Lung (tissue), 12 donors: Measurements from ENCODE around the gene TAB2. TPM values are rescaled to one million over a fixed set of nuclear protein-coding genes. Genes with fewer than 3 reads are reported as not detected.
A peak's percentile ranks its signal among the peaks of the same experiment; 100 is the strongest.

Source experiments
- ATAC-seq: fragments of 200-7000 bp; cut with Tn5 transposase; one replicate; pipeline ENCODE4 v1.9.1; 2020; ENCODE audit warnings: moderate number of reproducible peaks; ENCODE audit not compliant: insufficient read depth, low FRiP score
- DNase-seq, 3 donors: peaks; one replicate each; pipeline ENCODE4 v3.0.0-alpha.2; 2013 to 2017
- H3K27ac ChIP-seq, 2 donors: one replicate each; pipeline ENCODE4 v1.5.1; 2013; ENCODE audit warnings: mild to moderate bottlenecking in 2 of 2, moderate library complexity in 2 of 2, control low read depth in 1 of 2, inconsistent platforms in 1 of 2, low read depth in 1 of 2, low read length in 1 of 2
- H3K27me3 ChIP-seq, 3 donors: one replicate each; pipeline ENCODE4 v1.5.1; 2013; ENCODE audit warnings: low read length in 2 of 3; ENCODE audit not compliant: control insufficient read depth in 3 of 3, insufficient read depth in 3 of 3
- H3K36me3 ChIP-seq, 4 donors: one replicate each; pipeline ENCODE4 v1.5.1; 2013; ENCODE audit warnings: low read length in 4 of 4, mild to moderate bottlenecking in 1 of 4, moderate library complexity in 1 of 4; ENCODE audit not compliant: control insufficient read depth in 4 of 4, insufficient read depth in 4 of 4
- H3K4me1 ChIP-seq, 5 donors: one replicate each; pipeline ENCODE4 v1.5.1; 2013; ENCODE audit warnings: low read length in 5 of 5, mild to moderate bottlenecking in 2 of 5, moderate library complexity in 1 of 5; ENCODE audit not compliant: control insufficient read depth in 5 of 5, insufficient read depth in 5 of 5
- H3K4me3 ChIP-seq: one replicate; pipeline ENCODE4 v1.5.1; 2013; ENCODE audit warnings: mild to moderate bottlenecking, control low read depth, moderate library complexity
- H3K9ac ChIP-seq, 2 donors: one replicate each; pipeline ENCODE4 v1.5.1; 2013; ENCODE audit warnings: low read length in 2 of 2, control low read depth in 1 of 2; ENCODE audit not compliant: insufficient read depth in 1 of 2
- H3K9me3 ChIP-seq, 4 donors: one replicate each; pipeline ENCODE4 v1.5.1; 2013; ENCODE audit warnings: low read length in 3 of 4, mild to moderate bottlenecking in 1 of 4, moderate library complexity in 1 of 4; ENCODE audit not compliant: control insufficient read depth in 4 of 4, insufficient read depth in 3 of 4
- CTCF ChIP-seq: IDR thresholded peaks from 2 replicates; pipeline ENCODE4 v1.5.1; 2012; ENCODE audit warnings: mild to moderate bottlenecking; ENCODE audit errors: control extremely low read depth, extremely low read depth
- WGBS, 2 donors: extraction: QIAGEN DNeasy Blood & Tissue Kit; methylation state at CpG; one replicate each; pipeline ENCODE4 v1.1.7; 2013; 5-methylcytosine and 5-hydroxymethylcytosine counted together
- polyA plus RNA-seq, 2 donors: library from polyadenylated mRNA; stranded (reverse); fragments of 200-250 nt; gene quantifications; one replicate each; pipeline ENCODE4 v1.2.1, GENCODE V29; 2013
- total RNA-seq, 2 donors: library from RNA; depleted of rRNA in 1 of 2; stranded (reverse); fragments of >200 nt in 1 of 2; gene quantifications; one replicate each; pipeline ENCODE4 v1.2.1, GENCODE V29; 2014 to 2021
- donor health status: control.
- donor health status: control.
- donor health status: Bipolar disorder and iron deficiency.
- donor health status: healthy.
- donor health status: DM: yes; HTN: yes; CAD: no.

TAB2 gene
- total and polyA plus RNA-seq, 4 donors = 15.8 to 75.9 (median 33.2) TPM

- Histone ChIP-seq H3K4me1 (peaks cover 0 to 26% (median 2%) of the 10 kb centered on the region in 5 donors), H3K27ac (peak overlapping the region in 1 of 2 donors; percentile 94), H3K9me3 (no peaks in the 10 kb centered on the region), H3K27me3 (peaks cover 0 to 2% (median 0%) of the 10 kb centered on the region in 3 donors), H3K36me3 (no peaks in the 10 kb centered on the region), H3K9ac (peak overlapping the region; percentile 61 to 95), H3K4me3 (peak overlapping the region; percentile 96)
- 36 to 39% methylated on average over 7 of the region's 7 CpGs for WGBS, 2 donors
- DNase-seq = peak in 1 of 3 donors; percentile 75
- no peak for TF ChIP-seq CTCF
- no peak for ATAC-seq
Observed at GRCh38 chr6:149316108-149316727, 1.3 kb upstream of the TAB2 start.

- peak overlapping the region; percentile 99 for H3K4me3 ChIP-seq
- peaks cover 0 to 2% (median 0%) of the 10 kb centered on the region in 3 donors for H3K27me3 ChIP-seq
- H3K27ac ChIP-seq = peak overlapping the region; percentile 94 to 100
- peak; percentile 95 to 96 (median 96) for DNase-seq
- peak overlapping the region; percentile 61 to 95 for H3K9ac ChIP-seq
- TF ChIP-seq CTCF = no peak
- H3K36me3 ChIP-seq = no peaks in the 10 kb centered on the region
- H3K4me1 ChIP-seq = peaks cover 0 to 30% (median 2%) of the 10 kb centered on the region in 5 donors
- H3K9me3 ChIP-seq = no peaks in the 10 kb centered on the region
- ATAC-seq = peak; percentile 95
- 0 to 1% methylated on average over 79 to 96 of the region's 96 CpGs for WGBS, 2 donors
Observed at GRCh38 chr6:149316740-149317643, 520 bp upstream of the TAB2 start.

GRCh38 chr6:149318581-149319286 lies 1.2 kb downstream of the TAB2 start:
- no peaks in the 10 kb centered on the region for H3K36me3 ChIP-seq
- 2% methylated on average over 14 of the region's 14 CpGs for WGBS, 2 donors
- ATAC-seq (no peak), DNase-seq (peak; percentile 12 to 66 (median 59))
- H3K4me1 ChIP-seq = peaks cover 0 to 41% (median 2%) of the 10 kb centered on the region in 5 donors
- peak overlapping the region; percentile 67 for H3K4me3 ChIP-seq
- no peaks in the 10 kb centered on the region for H3K9me3 ChIP-seq
- peaks cover 0 to 2% (median 0%) of the 10 kb centered on the region in 3 donors for H3K27me3 ChIP-seq
- no peak for TF ChIP-seq CTCF
- peak overlapping the region; percentile 80 to 91 for H3K27ac ChIP-seq
- H3K9ac ChIP-seq = peak overlapping the region; percentile 39 to 88
